Activated CD4-positive, alpha-beta T cell treated with anti-CD3 and anti-CD28 coated beads, Interleukin-2, amount 50 U/mL, for 16 hours (primary cell): Measurements from ENCODE around the gene PIGT.

Source experiments
- DNase-seq: peaks from one replicate; pipeline ENCODE4 v3.0.0-alpha.2; 2020

The PIGT gene

DNA sequence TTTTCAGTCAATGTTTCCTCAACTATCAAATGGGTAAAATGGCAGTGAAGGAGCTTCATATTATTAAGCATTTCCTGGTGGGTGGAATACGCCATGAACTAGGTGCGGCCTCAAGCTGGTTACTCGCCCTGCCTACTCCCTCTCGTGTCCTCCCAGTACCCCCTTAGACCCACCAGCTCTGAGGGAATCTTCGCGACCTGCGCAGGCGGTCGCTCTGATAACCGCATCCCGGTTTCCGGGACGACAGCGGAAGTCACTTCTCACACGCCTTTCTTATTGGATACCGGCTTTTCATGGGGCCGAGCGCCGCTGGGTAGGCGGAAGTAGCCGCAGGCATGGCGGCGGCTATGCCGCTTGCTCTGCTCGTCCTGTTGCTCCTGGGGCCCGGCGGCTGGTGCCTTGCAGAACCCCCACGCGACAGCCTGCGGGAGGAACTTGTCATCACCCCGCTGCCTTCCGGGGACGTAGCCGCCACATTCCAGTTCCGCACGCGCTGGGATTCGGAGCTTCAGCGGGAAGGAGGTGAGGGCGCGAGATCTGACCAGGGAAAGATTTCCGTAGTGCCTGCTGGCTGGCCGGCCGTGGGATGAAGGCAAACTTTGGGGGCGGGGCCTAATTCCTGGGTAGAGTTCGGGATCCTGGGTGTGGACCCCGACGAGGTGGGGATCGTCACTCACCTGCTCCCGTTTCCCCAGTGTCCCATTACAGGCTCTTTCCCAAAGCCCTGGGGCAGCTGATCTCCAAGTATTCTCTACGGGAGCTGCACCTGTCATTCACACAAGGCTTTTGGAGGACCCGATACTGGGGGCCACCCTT, at the start of gene PIGT:
Gene PIGT, plus strand, starts transcription at position 320 of the 816 bp plus-strand sequence. Its CDS starts 16 bp downstream, at position 336.
- peak; percentile 91 for DNase-seq

DNA sequence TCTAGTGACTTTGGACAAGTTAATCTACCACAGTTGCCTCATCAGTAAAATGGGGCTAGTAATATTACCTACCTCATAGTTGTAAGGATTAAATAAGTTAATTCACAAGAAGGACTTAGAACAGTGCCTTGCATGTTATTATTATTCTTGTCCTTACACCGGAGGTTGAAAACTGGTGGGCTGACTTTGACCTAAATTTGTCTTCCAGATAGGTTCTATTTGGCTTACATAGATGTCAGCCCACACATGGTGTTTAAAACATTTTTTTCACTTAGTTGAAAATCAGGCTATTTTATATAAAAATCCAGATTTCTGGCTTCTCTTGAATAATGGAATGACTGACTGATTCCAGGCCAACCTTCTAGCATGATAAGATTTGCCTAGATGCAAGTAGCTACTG, 49.7 kb upstream of the PIGT start:
- DNase-seq, result no peak

DNA sequence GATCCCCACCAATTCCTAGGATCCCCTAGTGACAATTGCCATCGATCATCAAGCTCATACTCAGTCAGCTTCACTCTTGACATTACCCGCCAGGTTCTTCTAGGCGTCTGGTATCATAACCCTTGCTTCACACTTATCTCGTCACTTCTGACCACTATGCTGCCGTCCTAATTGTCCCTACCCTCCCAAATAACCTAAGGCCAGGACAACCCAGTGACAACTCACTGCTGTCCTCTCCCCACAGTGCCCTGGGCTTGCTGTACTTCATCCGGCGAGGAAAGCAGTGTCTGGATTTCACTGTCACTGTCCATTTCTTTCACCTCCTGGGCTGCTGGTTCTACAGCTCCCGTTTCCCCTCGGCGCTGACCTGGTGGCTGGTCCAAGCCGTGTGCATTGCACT, 49.3 kb upstream of the PIGT start:
- DNase-seq, result no peak

DNA sequence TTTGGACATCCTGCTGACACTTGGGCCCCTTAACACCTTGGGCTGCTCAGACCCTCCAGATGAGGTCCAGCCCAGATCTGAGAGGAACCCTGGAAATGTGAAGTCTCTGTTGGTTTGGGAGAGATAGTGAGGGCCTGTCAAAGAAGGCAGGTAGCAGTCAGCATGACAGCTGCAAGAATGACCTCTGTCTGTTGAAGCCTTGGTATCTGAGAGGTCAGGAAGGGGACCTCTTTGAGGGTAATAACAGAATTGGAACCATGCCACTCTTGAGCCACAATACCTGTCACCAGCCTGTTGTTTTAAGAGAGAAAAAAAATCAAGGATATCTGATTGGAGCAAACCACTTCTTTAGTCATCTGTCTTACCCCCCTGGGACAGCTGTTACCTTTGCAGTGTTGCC, 48.8 kb upstream of the PIGT start:
- DNase-seq, result no peak

DNA sequence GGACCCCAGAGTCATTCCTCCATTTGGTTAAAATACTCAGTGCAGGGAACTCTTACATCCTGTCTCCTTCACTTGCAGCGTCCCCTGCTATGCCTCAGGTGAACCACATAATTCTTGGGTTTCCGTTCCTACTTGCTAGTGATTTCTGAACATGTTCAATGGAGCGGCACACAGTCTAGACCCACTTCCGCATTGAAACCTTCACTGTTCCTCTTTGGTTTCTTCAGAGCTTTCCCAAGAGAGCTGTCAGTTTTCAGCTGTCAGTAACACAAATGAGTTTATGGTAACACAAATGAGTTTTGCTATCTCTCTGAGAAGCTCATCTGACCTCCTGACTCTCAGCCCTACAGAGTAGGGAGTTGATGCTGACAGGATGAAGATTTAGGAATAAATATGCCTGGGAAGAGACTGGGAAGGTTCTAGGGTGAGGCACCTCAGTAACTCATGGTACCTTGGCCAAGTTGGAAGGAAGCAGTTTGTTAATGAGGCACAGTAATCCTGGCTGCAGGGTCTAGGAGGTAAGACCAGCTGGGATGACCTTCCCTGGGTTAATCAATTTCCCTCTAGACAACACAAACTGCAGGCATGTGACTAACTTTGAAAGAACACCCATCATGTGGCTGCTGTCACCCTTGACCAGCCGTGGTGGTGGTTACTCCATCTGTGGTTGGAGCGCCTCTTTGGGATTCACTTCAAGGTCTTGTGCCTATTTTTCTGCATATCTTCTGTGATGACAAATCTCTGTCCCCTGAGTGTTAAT, 47.5 kb upstream of the PIGT start:
- peak; percentile 80 for DNase-seq

DNA sequence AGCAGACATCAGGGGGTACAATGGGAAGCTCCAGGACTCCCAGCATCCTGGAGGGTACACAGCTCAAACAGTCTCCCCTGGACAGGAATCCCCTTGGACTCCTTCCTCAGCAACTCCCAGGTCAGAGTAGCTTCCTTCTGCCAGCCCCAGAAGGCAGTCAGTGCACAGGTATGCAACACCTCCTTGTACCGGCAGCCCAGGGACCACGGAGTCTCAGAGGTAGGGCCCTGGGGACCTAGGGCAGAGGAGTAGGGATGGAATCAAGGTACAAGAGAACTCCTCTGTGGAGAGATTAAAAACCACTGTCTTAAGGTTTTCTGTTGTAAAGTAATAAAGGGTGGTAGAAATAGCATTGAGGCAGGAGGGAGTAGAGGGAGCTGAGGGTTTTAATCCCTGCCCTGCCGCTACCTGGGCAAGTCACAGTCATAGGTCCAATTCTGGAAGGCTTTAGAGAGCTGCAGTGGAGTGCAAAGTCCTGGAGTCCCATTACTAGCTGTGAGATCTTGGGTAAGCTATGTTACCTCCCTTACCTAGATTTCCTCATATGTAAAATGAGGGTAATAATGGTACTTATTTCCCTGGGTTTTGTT, 45.3 kb upstream of the PIGT start:
- no peak for DNase-seq

DNA sequence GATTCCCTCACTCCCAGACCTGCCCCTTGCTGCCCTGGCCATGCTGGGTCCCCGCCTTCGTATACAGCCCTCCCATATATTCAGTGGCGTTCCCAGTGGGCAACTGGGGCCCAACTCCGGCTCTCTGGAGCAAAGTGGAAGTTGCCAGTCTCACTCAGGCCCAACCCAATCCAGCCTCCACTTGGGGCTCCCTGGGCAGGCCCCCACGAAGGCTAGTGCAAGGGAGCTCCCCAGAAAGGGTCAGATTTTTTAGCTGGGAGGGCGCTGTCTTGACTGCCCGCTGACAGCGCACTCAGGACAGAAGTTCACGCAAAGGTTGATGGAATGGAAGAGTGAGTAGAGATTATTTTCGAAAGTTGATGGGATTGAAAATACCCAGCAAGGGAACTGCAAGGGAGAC, 43.7 kb upstream of the PIGT start:
- DNase-seq, result no peak

DNA sequence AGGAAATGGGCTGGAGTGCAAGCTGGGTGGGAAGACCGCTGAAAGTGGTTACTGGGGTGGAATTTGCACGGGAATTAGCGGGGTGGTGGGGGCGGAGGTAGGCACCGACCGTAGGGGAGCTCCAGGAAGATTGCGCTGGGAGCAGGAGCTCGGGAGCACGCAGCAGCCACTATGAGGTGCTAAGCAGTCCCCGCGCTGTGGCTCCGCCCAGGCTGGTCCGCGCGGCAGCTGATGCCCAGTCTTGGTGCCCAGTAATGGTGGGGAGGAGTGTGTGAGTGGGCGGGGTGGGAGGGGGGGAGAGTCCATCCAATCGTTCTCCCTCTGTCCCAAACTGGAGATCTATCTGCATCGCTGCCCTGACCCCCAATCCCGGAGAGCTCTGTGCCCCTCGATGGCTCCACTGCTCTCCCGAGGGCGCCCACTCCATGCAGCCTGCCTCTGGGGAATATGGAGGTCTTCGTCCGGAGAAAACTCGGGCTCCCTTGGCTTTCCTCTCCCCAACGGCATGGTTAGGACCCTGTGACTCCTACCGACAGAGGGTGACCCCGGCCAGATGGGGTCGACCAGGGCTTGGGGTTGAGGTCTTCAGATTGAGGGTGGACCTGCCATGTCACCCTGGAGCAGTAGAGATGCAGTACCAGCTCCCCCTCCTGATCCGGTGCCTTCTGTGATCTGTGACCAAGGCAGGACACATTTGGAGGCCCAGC, 43.1 kb upstream of the PIGT start:
- no peak for DNase-seq

DNA sequence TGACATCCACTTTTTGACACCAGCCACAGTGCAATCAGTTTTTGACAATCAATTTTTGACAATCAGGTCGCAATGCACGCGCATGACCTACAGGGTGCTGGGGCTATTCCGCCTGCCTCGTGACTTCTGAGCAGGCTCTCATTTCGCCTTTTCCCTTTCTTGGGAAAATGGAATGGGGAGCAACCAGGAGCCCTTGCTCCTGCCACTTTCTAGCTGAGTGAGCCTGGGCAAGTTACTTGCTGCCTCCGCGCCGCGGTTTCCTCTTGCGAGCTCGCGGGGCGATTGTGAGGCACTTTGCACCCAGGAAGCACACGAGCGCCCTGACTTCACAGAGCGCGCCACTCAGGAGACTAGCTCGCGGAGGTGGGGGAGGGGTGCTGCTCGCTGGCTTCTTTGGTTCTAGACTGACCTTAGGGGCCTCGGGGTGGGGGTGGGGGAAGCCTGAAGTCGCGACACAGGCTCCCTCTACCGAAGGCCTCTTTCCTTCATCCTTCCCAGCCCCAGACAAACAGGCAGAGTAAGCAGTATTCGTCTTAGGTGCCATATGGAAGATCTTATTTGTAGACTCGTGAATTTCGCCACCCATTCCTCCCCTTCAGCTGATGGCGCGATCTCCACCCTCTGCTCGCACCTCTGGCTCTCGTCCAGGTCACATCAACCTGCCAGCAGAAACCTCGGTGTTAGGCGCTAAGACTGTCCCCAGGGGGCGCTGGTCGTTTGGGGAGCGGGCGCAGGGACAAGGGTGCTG, 42.4 kb upstream of the PIGT start:
- DNase-seq, result peak; percentile 92

DNA sequence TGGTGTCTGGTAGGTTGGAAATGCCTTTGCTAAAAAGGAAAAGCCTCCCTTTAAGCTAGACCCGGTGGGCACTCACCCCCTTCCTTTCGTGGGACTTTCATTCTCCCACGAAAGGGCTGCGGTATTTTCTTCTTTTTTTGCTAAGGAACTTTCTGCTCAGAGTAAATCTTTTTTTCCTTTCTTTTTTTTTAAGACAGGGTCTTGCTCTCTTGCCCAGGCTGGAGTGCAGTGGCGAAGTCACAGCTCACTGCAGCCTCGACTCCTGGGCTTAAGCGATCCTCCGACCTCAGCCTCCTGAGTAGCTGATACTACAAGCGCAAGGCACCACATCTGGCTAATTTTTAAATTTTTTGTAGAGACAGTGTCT, 41.9 kb upstream of the PIGT start:
- DNase-seq, result no peak

DNA sequence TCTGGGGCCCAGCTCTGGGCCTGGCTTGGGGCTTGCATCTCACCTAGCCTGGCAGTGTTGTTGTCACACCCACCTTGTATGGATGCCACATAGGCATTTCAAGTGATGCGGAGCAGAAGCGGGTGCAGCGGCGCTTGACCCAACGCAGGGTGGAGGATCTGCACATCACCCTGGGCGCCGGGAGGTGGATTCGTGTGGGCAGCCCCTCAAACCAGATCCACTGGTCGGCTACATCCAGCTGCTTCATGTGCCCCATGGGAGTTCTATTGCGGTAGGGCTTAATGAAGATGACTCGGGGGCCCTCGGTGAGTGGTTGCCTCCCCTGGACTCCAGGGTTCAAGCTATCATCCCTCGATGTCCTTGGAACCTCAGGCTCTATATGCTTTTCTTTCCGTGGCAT, 41.0 kb upstream of the PIGT start:
- DNase-seq, result no peak

DNA sequence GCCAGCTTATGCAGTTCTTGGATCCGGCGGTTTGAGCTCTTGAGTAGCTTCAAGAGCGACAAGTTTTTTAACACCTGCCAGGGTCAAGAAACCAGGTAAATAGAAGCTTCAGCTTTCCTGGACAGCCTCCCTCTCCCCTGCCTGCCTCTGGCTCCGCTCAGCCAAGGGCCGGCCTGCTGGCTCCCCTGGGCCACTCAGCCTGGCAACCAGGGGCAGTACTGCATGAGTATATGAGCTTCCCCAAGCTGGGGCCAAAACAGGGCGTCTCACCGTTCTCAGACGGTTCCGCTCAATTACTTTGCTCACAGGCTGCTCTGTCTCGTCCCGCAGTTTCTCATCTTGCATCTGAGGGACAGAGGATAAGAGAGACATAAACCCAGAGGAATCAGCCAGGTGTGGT, 38.7 kb upstream of the PIGT start:
- no peak for DNase-seq

DNA sequence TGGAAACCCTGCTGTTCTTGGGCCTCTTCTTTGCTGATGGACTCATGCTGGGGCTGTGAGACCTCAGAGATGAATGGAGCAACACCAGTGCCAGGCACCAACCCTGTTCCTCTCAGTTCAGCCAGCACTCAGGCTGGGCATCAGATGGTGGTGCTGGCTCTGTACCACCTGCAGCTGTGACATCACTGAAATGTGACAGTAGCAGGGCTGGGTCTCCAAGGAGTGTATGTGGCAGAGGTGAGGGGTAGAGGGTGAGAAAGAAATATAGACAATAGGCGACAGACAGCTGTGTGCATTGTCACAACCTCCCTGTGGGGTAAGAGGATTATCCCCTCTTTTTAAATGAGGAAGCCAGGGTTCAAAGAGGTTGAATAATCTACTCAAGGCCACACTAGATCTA, 37.8 kb upstream of the PIGT start, which contains the start of gene TP53TG5:
Gene TP53TG5, minus strand, starts transcription at position 135 of the 400 bp plus-strand sequence. Its CDS starts 89 bp downstream, at position 46.
- DNase-seq, result no peak

DNA sequence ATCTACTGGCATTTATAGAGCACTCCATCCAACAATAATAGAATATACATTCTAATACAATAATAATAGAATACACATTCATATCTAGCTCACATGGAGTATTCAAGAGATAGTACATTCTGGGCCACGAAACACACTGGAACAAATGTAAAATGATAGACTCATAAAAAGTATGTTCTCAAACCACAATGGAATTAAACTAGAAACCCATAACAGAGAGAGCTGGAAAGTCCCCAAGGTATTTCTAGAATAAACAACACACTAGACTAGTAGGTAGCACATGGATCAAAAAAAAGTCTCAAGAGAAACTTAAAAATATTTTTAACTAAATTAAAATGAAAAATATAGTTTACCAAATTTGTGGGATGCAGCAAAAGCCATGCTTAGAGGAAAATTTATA, 28.7 kb upstream of the PIGT start:
- DNase-seq, result no peak

DNA sequence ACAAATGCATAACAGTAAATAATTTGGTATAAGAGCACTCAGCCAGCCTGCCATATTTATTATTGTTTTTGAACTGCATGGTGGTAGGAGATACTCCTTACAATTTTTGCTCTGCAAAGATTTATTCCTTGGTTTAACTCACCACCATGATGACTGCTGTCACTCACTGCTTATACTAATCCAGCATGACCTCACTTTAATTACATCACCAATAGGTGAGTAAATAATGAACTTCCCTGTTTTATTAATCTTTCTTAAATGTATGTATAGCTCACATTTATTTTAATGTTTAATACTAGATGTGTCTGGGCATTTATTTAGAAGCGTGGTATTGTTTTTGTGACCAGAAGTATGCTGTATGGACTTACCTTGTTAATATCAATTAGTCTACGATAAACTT, 25.0 kb upstream of the PIGT start:
- no peak for DNase-seq

DNA sequence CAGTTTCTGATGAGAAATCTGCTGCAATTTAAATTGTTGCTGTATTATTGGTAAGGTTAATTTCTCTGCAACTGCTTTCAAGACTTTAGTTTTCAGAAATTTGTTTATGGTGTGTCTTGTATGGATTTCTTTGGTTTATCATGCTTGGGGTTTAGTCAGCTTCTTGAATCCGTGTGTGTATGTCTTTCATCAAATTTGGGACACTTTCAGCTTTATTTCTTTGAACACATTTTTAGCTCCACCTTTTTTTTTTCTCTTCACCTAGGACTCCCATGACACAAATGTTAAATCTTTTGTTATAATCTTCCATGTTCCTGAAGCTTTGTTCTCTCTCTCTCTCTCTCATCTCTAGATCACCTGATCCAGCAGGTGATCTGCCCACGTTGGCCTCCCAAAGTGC, 24.4 kb upstream of the PIGT start:
- no peak for DNase-seq

DNA sequence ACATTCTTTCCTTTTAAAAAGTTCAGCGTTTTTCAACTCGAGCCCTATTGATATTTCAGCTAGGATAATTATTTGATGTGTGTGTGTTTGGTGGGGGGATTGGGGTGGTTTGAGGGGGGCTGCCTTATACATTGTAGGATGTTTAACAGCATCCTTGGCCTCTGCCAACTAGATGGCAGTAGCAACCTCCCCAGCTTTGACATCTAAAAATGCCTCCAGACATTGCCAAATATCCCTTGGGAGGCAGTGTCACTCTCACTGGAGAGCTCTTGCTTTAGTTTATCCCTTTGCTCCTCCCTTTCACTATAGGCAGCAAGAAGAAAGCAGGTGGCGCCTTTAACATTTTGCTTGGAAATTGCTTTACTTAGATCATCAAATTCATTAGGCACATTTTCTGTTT, 23.2 kb upstream of the PIGT start:
- DNase-seq, result no peak

DNA sequence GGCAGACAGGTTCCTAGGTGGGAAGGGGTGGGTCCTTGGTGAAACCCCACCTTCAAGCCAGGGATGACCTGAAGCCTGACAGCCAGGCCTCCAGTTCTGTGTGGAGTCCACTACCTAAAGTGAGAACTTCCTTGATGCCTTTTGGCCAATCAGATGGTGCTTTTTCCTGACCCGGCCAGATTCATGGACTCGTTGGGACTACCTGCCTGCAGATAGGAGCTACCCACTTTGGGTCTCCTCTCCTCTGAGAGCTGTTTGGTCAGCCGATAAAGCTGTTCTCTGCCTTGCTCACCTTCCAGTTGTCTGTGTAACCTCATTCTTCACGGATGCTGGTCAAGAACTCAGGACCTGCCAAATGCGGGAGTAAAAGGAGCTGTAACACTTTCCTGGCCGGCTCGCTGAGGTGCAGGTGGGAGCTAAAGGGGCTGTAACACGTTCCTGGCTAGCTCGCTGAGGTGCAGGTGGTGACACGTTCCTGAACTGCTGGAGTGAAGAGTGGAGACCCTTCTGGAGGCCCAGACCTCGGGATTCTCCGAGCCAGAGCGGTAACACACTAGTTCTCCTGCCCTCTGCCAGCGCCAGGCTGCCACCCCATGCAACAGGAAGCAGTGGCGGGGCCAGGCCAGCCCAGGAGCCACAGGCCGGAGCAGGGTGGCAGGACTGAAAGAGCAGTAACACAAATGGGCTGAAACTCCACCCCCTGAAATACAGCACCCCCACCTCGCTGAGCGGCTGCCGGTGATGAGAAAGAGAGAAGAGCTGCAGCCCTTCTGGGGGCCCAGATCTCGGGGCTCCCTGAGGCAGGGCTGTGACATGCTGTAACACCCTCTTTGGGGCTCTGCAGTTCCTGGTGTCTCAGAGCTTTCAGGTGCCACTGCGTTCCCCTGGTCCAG, 21.5 kb upstream of the PIGT start:
- DNase-seq, result no peak

DNA sequence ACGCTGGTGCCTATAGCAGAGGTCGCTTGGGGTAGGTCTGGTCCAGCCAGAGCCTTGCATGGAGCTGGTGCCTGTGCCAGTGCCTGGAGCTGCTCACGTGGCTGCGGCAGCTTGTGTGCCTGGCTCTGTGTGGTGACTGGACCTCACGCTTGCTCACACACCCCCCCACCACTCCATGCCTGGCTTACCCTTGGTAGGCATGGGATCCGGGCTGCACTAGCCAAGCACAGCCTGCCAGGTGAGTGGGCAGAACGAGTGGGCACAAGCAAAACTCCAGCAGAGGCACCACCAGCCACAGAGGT, 20.9 kb upstream of the PIGT start:
- no peak for DNase-seq

DNA sequence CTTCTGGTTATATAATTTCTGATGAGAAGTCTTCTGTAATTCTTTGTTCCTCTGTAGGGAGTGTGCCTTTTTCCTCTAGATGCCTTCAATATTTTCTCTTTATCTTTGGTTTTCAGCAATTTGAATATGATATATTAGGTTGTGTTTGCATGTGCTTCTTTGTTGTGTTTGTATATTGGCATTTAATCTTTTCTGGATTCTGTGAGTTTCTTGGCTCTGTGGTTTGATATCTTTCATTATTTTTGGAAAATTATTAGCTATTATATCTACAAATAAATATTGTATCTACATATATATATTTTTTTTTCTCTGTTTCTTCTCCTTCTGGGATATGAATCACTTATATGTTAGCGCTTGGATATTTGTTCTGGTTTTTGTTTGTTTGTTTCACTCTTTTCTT, 16.9 kb upstream of the PIGT start:
- DNase-seq, result no peak

DNA sequence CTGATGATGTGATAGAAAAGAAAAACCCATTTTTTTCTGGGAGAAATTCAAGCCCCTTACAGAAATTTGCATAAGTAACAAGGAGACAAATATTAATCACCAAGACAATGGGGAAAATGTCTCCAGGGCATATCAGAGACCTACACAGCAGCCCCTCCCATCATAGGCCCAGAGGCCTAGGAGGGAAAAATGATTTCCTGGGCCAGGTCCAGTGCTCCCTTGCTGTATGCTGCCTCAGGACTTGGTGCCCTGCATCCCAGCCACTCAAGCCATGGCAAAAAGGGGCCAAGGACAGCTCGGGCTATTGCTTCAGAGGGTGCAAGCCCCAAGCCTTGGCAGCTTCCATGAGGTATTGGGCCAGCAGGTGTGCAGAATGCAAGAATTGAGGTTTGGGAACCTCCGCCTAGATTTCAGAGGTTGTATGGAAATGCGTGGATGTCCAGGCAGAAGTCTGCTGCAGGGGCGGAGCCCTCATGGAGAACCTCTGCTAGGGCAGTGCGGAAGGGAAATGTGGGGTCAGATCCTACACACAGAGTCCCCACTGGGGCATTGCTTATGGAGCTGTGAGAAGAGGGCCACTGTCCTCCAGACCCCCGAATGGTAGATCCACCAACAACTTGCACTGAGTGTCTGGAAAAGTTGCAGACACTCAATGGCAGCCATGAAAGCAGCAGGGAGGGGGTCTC, 15.5 kb upstream of the PIGT start:
- no peak for DNase-seq
